Neural cell (in vitro differentiated cells): ENCODE data around the gene SLITRK1. TPM values are rescaled to one million over a fixed set of nuclear protein-coding genes. Genes with fewer than 3 reads are reported as not detected.

Source experiments
- H2AFZ ChIP-seq: fragments of 200-600, 300-800 bp; sonication (generic), shearing (Covaris generic); 2 replicates; pipeline ENCODE4 v1.6.0; 2014; ENCODE audit warnings: low read depth, mild to moderate bottlenecking, antibody characterized with exemption, low read length, moderate library complexity
- H3F3A ChIP-seq: fragments of 200-600 bp; shearing (Covaris generic); 2 replicates; pipeline ENCODE4 v1.6.1; 2016; ENCODE audit warnings: mild to moderate bottlenecking, moderate library complexity, mixed read lengths, antibody characterized with exemption, low read length; ENCODE audit not compliant: insufficient read depth, poor library complexity, severe bottlenecking
- H3K27ac ChIP-seq: fragments of 200-600, 300-800 bp; sonication (generic), shearing (Covaris generic); 2 replicates; pipeline ENCODE4 v1.5.1; 2014; ENCODE audit warnings: mild to moderate bottlenecking, low read length, moderate library complexity
- H3K27me3 ChIP-seq: fragments of 300-800, 200-600 bp; sonication (generic), shearing (Covaris generic); 2 replicates; pipeline ENCODE4 v1.6.0; 2014; ENCODE audit warnings: mild to moderate bottlenecking, low read depth, low read length, moderate library complexity; ENCODE audit not compliant: insufficient read depth
- H3K36me3 ChIP-seq: fragments of 300-800, 200-600 bp; sonication (generic), shearing (Covaris generic); 2 replicates; pipeline ENCODE4 v1.5.1; 2014; ENCODE audit warnings: mild to moderate bottlenecking, antibody characterized with exemption, low read length, moderate library complexity; ENCODE audit not compliant: insufficient read depth
- H3K4me2 ChIP-seq: fragments of 300-800, 200-600 bp; sonication (generic), shearing (Covaris generic); 2 replicates; pipeline ENCODE4 v1.6.0; 2014; ENCODE audit warnings: mild to moderate bottlenecking, low read length
- H3K4me3 ChIP-seq: fragments of 300-800, 200-600 bp; sonication (generic), shearing (Covaris generic); 2 replicates; pipeline ENCODE4 v1.5.1; 2014; ENCODE audit warnings: mild to moderate bottlenecking, low read length, moderate library complexity
- H3K79me2 ChIP-seq: fragments of 200-600 bp; shearing (Covaris generic); replicated peaks from 2 replicates; pipeline ENCODE4 v1.6.0; 2014; ENCODE audit warnings: mild to moderate bottlenecking, low read length, moderate library complexity; ENCODE audit not compliant: insufficient read depth
- H3K9ac ChIP-seq: fragments of 300-800, 200-600 bp; sonication (generic), shearing (Covaris generic); 2 replicates; pipeline ENCODE4 v1.6.1; 2016; ENCODE audit warnings: mild to moderate bottlenecking, low read length, mixed read lengths
- H3K9me2 ChIP-seq: fragments of 200-600 bp; shearing (Covaris generic); 2 replicates; pipeline ENCODE4 v1.6.1; 2016; ENCODE audit warnings: mild to moderate bottlenecking, low read length, mixed read lengths; ENCODE audit not compliant: insufficient read depth
- H3K9me3 ChIP-seq: fragments of 200-600, 300-800 bp; sonication (generic), shearing (Covaris generic); 2 replicates; pipeline ENCODE4 v1.6.1; 2016; ENCODE audit warnings: mild to moderate bottlenecking, mixed run types, low read length, moderate library complexity, mixed read lengths
- H4K20me1 ChIP-seq: fragments of 200-600 bp; shearing (Covaris generic); 2 replicates; pipeline ENCODE4 v1.6.1; 2016; ENCODE audit warnings: mild to moderate bottlenecking, mixed run types; ENCODE audit not compliant: insufficient read depth
- EZH2 ChIP-seq: fragments of 200-600, 300-800 bp; shearing (Covaris generic), sonication (generic); IDR thresholded peaks from 2 replicates; pipeline ENCODE4 v1.6.1; 2014; ENCODE audit warnings: antibody characterized with exemption, low read length, borderline replicate concordance, mild to moderate bottlenecking; ENCODE audit not compliant: insufficient read depth, poor library complexity, severe bottlenecking
- MXI1 ChIP-seq: fragments of 450-650 bp; conservative IDR thresholded peaks from 2 replicates; pipeline ENCODE4 v1.6.1; 2014; ENCODE audit warnings: antibody characterized with exemption, mild to moderate bottlenecking; ENCODE audit not compliant: poor library complexity, severe bottlenecking
- POLR2AphosphoS5 ChIP-seq: IDR thresholded peaks from 2 replicates; pipeline ENCODE4 v1.6.1; 2012
- SMC3 ChIP-seq: fragments of 450-650 bp; conservative IDR thresholded peaks from 2 replicates; pipeline ENCODE4 v1.6.1; 2014; ENCODE audit warnings: antibody characterized with exemption, mild to moderate bottlenecking, moderate library complexity; ENCODE audit not compliant: poor library complexity
- TAF1 ChIP-seq: IDR thresholded peaks from 2 replicates; pipeline ENCODE4 v1.6.1; 2012; ENCODE audit warnings: low read depth
- polyA plus RNA-seq: library from polyadenylated mRNA; depleted of rRNA; stranded (reverse); fragments of >200 nt; gene quantifications from 2 replicates; pipeline ENCODE4 v1.2.3, GENCODE V29; 2014
- TF ChIP-seq, protein P1 (sequence below): IDR thresholded peaks from 2 replicates; pipeline ENCODE4 v1.6.1; 2012; ENCODE audit warnings: borderline replicate concordance
- TF ChIP-seq, protein P2 (sequence below): fragments of 450-650 bp; IDR thresholded peaks from 2 replicates; pipeline ENCODE4 v1.5.1; 2014; ENCODE audit warnings: antibody characterized with exemption, mild to moderate bottlenecking, moderate library complexity; ENCODE audit not compliant: poor library complexity, severe bottlenecking

SLITRK1 gene
- polyA plus RNA-seq, 1 donor from 2014 or later: 14.8 TPM

DNA sequence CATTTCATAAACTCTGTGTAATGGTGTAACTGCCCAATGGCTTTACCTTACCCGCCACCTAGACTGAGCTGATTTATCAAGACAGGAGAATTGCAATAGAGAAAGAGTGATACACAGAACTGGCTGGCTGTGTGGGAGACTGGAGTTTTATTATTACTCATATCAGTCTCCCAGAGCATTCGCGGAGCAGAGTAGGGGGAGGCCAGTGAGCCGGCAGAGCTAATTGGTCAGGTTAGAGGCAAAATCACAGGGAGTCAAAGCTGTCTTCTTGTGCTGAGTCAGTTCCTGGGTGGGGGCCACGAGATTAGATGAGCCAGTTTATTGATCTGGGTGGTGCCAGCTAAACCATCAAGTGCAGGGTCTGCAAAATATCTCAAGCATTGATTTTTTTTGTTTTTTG, 23.4 kb upstream of the SLITRK1 start:
- TF ChIP-seq, protein P1, sequence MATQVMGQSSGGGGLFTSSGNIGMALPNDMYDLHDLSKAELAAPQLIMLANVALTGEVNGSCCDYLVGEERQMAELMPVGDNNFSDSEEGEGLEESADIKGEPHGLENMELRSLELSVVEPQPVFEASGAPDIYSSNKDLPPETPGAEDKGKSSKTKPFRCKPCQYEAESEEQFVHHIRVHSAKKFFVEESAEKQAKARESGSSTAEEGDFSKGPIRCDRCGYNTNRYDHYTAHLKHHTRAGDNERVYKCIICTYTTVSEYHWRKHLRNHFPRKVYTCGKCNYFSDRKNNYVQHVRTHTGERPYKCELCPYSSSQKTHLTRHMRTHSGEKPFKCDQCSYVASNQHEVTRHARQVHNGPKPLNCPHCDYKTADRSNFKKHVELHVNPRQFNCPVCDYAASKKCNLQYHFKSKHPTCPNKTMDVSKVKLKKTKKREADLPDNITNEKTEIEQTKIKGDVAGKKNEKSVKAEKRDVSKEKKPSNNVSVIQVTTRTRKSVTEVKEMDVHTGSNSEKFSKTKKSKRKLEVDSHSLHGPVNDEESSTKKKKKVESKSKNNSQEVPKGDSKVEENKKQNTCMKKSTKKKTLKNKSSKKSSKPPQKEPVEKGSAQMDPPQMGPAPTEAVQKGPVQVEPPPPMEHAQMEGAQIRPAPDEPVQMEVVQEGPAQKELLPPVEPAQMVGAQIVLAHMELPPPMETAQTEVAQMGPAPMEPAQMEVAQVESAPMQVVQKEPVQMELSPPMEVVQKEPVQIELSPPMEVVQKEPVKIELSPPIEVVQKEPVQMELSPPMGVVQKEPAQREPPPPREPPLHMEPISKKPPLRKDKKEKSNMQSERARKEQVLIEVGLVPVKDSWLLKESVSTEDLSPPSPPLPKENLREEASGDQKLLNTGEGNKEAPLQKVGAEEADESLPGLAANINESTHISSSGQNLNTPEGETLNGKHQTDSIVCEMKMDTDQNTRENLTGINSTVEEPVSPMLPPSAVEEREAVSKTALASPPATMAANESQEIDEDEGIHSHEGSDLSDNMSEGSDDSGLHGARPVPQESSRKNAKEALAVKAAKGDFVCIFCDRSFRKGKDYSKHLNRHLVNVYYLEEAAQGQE: no peak
- TF ChIP-seq EZH2 (no peak), POLR2AphosphoS5 (no peak), SMC3 (no peak)
- TF ChIP-seq, protein P2, sequence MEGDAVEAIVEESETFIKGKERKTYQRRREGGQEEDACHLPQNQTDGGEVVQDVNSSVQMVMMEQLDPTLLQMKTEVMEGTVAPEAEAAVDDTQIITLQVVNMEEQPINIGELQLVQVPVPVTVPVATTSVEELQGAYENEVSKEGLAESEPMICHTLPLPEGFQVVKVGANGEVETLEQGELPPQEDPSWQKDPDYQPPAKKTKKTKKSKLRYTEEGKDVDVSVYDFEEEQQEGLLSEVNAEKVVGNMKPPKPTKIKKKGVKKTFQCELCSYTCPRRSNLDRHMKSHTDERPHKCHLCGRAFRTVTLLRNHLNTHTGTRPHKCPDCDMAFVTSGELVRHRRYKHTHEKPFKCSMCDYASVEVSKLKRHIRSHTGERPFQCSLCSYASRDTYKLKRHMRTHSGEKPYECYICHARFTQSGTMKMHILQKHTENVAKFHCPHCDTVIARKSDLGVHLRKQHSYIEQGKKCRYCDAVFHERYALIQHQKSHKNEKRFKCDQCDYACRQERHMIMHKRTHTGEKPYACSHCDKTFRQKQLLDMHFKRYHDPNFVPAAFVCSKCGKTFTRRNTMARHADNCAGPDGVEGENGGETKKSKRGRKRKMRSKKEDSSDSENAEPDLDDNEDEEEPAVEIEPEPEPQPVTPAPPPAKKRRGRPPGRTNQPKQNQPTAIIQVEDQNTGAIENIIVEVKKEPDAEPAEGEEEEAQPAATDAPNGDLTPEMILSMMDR: no peak
- Histone ChIP-seq H3F3A (no peaks in the 10 kb centered on the region), H4K20me1 (no peaks in the 10 kb centered on the region), H3K79me2 (no peaks in the 10 kb centered on the region), H3K9me2 (no peaks in the 10 kb centered on the region), H2AFZ (no peak overlapping the region), H3K27me3 (no peaks in the 10 kb centered on the region), H3K36me3 (no peaks in the 10 kb centered on the region), H3K27ac (no peak overlapping the region), H3K9me3 (no peaks in the 10 kb centered on the region), H3K9ac (no peak overlapping the region), H3K4me2 (no peak overlapping the region), H3K4me3 (no peak overlapping the region)

DNA sequence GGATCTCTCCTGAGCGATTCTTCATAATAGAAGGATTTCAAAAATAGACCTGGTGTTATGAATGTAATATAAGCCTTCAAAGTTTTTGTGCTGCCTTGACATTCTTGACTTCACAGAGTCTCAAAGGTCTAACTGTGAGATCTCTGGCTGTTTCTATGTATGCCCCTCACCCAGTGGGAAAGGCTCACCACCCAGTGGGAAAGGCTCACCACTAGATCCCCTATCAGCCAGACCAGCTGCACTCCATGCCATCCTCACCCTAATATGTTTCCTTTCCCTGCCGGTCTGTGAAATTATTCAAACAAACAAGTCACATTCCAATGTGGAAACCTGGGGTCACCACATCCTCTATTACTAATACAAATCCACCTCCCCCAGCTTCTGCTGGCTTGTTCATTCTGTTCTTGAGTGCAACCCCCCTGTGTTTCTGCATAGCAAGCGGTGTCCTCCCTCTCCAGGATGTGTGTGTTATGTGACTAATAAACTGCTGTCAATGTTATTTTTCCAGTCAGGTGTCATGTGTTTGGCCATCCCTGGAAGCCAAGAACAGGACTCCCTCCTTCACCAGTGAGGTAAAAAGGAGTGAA, 13.8 kb upstream of the SLITRK1 start:
- Histone ChIP-seq H3K27ac (no peak overlapping the region), H4K20me1 (no peaks in the 10 kb centered on the region), H3K9me2 (no peaks in the 10 kb centered on the region), H3K79me2 (no peaks in the 10 kb centered on the region), H3K4me3 (no peak overlapping the region), H3F3A (no peaks in the 10 kb centered on the region), H3K9me3 (no peaks in the 10 kb centered on the region), H3K4me2 (no peak overlapping the region), H2AFZ (no peak overlapping the region), H3K27me3 (no peaks in the 10 kb centered on the region), H3K36me3 (no peaks in the 10 kb centered on the region), H3K9ac (no peak overlapping the region)
- TF ChIP-seq, protein P1: no peak
- no peak for TF ChIP-seq TAF1
- TF ChIP-seq MXI1: no peak
- TF ChIP-seq SMC3: no peak
- TF ChIP-seq, protein P2: no peak
- TF ChIP-seq EZH2: no peak
